ENCODE measurements around the gene GPATCH8. TPM values are rescaled to one million over a fixed set of nuclear protein-coding genes. Genes with fewer than 3 reads are reported as not detected.

Gene GPATCH8
- total RNA-seq, 1 experiment from 2014 or later, result 39.4 TPM

GRCh38 chr17:44383861-44384260, 119.3 kb downstream of the GPATCH8 start:
- no peaks in the 10 kb centered on the region for H3K27me3 ChIP-seq (ENCODE audit: insufficient read depth, low read depth)
- POLR2A ChIA-PET (ENCODE audit: unreplicated experiment), result no interaction called here
- H3K4me2 ChIP-seq, result no peak overlapping the region
- H3K9me3 ChIP-seq (ENCODE audit: insufficient read depth, low read depth), result no peaks in the 10 kb centered on the region
- H4K20me1 ChIP-seq (ENCODE audit: insufficient read depth), result no peaks in the 10 kb centered on the region
- BruUV-seq (replicated peaks), result no TSS peak
- no peak for DNase-seq
- H3K27ac ChIP-seq, result no peak overlapping the region
- no peak overlapping the region for H3K4me3 ChIP-seq
- H3K79me2 ChIP-seq (ENCODE audit: low read depth), result no peaks in the 10 kb centered on the region
- H3K4me1 ChIP-seq (replicated peaks; ENCODE audit: insufficient read depth), result no peaks in the 10 kb centered on the region
- H3K9me2 ChIP-seq (ENCODE audit: insufficient read depth), result no peaks in the 10 kb centered on the region
- CTCF ChIA-PET, result no interaction called here
- H3F3A ChIP-seq (ENCODE audit: insufficient read depth, low read depth), result peaks cover 4% of the 10 kb centered on the region
- H2AFZ ChIP-seq, result no peak overlapping the region
- H3K36me3 ChIP-seq (ENCODE audit: low read depth), result no peaks in the 10 kb centered on the region
- intact Hi-C loops (cut with micrococcal nuclease; ENCODE audit: unreplicated experiment), result no loop called here
- no peak for TF ChIP-seq CTCF (conservative IDR thresholded peaks at IDR 0.05)
- TF ChIP-seq EZH2 (IDR thresholded peaks at IDR 0.05; ENCODE audit: low read depth), result no peak

GRCh38 chr17:44383363-44383762, 119.8 kb downstream of the GPATCH8 start:
- Histone ChIP-seq H2AFZ (no peak overlapping the region), H3K4me3 (no peak overlapping the region), H3K36me3 (ENCODE audit: low read depth) (no peaks in the 10 kb centered on the region), H3K27me3 (ENCODE audit: insufficient read depth, low read depth) (no peaks in the 10 kb centered on the region), H3K9me3 (ENCODE audit: insufficient read depth, low read depth) (no peaks in the 10 kb centered on the region), H3K79me2 (ENCODE audit: low read depth) (no peaks in the 10 kb centered on the region), H3K9me2 (ENCODE audit: insufficient read depth) (no peaks in the 10 kb centered on the region), H3F3A (ENCODE audit: insufficient read depth, low read depth) (peaks cover 4% of the 10 kb centered on the region), H4K20me1 (ENCODE audit: insufficient read depth) (no peaks in the 10 kb centered on the region), H3K4me2 (no peak overlapping the region), H3K4me1 (replicated peaks; ENCODE audit: insufficient read depth) (no peaks in the 10 kb centered on the region), H3K27ac (no peak overlapping the region)
- POLR2A ChIA-PET (ENCODE audit: unreplicated experiment), result no interaction called here
- CTCF ChIA-PET, result no interaction called here
- TF ChIP-seq CTCF (conservative IDR thresholded peaks at IDR 0.05) (no peak), EZH2 (IDR thresholded peaks at IDR 0.05; ENCODE audit: low read depth) (no peak)
- no TSS peak for BruUV-seq (replicated peaks)
- DNase-seq, result no peak
- intact Hi-C loops (cut with micrococcal nuclease; ENCODE audit: unreplicated experiment), result no loop called here

- Histone ChIP-seq H3F3A (ENCODE audit: insufficient read depth, low read depth) (peaks cover 4% of the 10 kb centered on the region), H2AFZ (no peak overlapping the region), H3K9me2 (ENCODE audit: insufficient read depth) (no peaks in the 10 kb centered on the region), H4K20me1 (ENCODE audit: insufficient read depth) (no peaks in the 10 kb centered on the region), H3K27me3 (ENCODE audit: insufficient read depth, low read depth) (no peaks in the 10 kb centered on the region), H3K4me1 (replicated peaks; ENCODE audit: insufficient read depth) (no peaks in the 10 kb centered on the region), H3K79me2 (ENCODE audit: low read depth) (no peaks in the 10 kb centered on the region), H3K9me3 (ENCODE audit: insufficient read depth, low read depth) (no peaks in the 10 kb centered on the region), H3K36me3 (ENCODE audit: low read depth) (no peaks in the 10 kb centered on the region), H3K27ac (no peak overlapping the region), H3K4me3 (no peak overlapping the region), H3K4me2 (no peak overlapping the region)
- no peak for TF ChIP-seq CTCF (conservative IDR thresholded peaks at IDR 0.05)
- no peak for TF ChIP-seq EZH2 (IDR thresholded peaks at IDR 0.05; ENCODE audit: low read depth)
- intact Hi-C loops (cut with micrococcal nuclease; ENCODE audit: unreplicated experiment), result no loop called here
- CTCF ChIA-PET, result no interaction called here
- DNase-seq, result no peak
- POLR2A ChIA-PET (ENCODE audit: unreplicated experiment), result no interaction called here
- BruUV-seq (replicated peaks), result no TSS peak
These were observed 120.3 kb downstream of the GPATCH8 start for GRCh38 chr17:44382917-44383316.
